GM04503 (cell line): ENCODE results near the gene NACC1.

Source experiments
- DNase-seq: peaks from one replicate; pipeline ENCODE4 v3.0.0-alpha.2; 2012; ENCODE audit warnings: low read depth

NACC1 gene

DNA sequence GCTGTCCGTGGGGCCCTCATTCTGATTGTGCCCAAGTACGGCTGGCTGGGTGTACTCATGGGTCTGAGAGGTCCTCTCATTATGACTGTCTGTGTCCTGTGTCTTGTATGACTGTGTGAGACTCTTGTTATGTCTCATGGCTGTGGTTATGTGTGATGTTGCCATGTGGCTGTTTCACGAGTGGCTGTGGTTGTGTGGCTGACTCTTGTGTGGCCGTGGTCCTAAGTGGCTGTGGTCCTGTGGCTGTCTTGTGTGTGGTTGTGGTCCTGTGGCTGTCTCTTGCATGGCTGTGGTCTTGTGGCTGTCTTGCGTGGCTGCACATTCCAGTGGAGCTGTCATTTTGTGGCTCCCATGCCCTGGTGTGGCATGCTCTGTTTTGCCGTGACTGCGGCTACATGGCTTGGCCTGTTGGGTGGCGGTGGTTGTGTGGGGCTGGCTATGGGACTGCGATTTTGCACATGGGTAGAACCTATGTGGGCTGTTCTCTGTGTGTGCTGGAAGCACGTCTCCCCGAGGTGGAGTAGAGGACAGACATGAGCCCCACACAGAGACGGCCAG is 18.0 kb upstream of the NACC1 start:
- DNase-seq: no peak

DNA sequence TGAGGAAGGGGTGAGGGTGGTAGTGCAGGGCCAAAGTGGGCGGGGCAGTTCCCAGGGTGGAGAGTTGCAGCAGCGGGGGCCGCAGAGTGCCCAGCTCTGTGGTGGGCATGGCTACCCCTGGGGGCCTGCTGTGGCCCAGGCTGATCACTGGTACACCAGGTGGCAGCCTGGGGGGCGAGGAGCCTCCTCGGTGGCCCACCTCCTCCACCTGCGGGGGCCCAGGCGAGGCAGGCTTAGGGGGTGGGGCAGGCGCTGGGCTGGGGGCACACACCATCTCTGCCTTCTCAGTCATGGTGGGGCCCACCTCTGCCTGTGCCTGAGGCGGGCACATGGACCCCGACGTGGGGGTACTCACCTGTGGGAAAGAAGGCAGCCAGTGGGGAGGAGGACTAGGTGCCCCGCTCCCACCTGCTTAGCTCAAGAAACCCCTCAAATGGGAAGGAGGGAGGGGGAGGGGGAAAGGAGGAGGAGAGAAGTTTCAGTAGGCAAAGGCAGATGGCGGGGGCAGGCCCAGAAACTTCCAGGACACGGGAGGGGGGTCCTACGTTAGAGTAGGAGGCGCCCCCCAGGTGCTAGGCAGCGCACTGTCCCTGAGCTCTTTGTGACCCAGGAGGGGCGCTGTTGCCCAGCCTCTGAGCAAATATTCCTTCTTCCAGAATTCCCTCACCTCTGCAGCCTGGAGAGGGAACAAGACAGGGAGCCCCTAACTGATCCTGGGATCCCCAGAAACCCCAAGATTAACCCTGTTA is 17.0 kb upstream of the NACC1 start:
- no peak for DNase-seq

DNA sequence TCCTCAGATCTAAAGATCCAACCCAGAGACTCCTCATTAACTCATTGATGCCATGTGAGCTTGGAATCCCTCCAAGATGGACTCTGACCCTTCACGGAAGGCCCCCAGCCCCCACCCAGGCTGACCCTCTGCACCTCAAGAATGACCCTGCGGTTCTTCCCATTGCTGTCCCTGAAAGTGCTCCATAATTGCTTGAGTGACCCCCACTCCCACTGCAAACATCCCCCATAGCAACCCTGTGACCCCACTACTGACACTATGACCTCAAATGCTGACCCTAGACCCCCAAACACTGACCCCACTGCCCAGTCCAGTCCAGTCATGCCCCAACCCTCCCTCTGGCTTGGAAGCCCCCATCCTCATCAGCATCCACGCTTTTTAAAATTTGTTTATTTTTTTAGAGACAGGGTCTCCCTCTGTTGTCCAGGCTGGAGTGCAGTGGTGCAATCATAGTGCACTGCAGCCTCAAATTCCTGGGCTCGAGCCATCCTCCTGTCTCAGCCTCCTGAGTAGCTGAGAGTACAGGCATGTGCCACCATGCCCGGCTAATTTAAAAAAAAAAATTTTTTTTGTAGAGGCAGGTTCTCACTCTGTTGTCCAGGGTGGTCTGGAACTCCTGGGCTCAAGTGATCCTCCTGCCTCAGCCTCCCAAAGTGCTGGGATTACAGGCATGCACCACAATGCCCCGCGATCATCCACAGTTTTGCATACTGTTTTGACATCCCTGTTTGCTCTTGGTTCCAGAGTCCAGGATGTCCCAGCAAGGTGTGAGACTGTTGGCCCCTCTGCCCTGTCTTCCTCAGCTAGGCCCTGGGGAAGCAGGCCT is 16.3 kb upstream of the NACC1 start:
- DNase-seq: no peak

- no peak for DNase-seq
Measured at GRCh38 chr19:13102416-13102665, 15.7 kb upstream of the NACC1 start.

DNA sequence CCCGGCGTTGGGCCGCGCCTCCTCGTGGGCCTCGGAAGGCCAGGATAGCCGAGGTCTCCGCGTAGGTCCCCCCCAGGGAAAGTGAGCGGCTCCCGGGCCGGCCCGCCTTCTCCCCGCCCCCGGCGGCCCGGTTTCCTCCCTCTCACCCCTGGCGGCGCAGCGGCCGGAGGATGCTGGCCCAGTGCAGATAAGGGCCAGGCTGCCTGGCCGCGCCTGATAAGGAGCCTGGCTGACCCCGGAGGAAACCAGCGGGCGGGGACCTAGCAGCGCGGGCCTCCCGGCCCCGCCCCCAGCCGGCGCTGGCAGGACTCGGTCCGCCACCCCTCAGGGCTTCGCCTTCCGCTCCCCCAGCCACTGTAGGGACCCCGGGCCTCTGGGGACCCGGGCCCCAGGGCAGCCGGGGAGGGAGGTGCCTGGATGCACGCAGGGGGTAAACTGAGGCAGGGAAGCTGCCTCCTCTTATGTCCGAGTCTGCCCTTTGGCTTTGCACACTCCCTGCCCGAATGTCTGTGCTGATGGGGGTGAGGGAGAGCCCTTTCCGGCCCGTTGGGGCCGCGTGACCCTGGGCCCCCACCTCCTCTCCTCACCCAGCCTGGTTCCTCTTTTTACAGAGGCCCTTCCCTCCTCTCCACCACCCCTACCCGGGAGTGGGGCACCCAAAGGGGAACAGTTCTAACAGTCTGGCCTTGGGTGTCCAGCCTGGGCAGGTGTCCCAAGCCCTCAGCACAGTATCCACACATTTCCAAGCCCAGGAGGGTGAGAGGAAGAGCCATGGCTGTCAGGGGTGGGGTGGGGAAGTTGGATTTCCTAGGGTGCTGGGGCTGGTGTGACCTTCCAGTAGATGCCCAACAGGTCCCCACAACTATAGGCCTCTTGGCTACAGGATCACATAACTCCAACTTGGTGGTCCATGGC is 15.1 kb upstream of the NACC1 start, which contains the start of gene LYL1:
LYL1 (minus strand) TSS at position 193 of the 915 bp plus-strand sequence. CDS start 1,687 bp downstream, outside the sequence.
- DNase-seq: no peak

DNA sequence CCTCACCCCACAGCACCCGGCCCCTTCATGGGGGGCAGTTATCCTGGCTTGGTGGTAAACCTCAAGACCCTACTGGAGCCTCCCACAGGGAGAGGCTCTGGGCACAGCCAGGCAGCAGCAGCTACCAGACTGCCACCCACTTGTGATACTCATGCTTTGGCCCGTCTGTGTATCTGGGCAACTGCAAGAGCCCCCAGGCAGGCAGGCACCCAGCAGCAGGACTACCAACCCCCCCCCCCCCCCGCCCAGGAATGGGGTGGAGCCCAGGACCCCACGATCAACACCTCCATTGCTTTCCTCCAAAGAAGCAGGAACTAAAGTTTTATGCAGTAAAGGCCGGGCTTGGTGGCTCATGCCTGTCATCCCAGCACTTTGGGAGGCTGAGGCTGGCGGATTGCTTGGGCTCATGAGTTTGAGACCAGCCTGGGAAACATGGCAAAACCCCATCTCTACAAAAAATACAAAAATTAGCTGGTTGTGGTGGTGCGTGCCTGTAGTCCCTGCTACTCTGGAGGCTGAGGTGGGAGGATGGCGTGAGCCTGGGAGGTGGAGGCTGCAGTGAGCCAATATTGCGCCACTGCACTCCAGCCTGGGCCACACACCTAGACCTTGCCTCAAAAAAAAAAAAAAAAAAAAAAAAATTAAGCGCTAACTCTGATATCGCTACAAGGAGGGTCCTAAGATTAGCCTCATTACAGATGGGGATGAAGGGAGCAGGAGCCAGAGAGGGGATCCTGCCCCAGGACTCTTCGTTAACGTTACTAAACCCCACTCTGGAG is 14.3 kb upstream of the NACC1 start:
- DNase-seq: no peak

DNA sequence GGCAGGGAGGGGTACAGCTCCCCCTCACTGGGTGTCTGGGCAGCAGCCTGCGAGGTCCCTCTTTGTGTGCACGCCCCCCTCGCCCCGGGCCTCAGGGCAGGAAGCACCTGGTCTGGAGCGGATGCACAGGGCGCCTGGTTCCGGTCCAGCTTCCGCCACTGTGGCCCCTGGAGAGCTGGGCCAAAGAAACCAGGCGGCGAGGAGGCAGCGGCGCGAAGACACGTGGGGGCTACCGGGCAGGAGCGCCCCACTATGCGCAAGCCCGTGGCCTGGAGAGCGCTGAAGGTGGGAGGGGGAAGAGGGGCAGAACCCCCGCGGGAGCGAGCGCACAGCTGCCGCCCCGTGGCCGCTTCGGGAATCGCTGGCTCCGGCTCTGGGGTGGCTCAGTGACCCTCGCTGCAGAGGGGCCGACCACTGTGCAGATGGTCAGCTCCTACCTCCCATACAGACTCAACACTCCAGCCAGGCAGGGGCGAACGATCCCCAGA is 13.7 kb upstream of the NACC1 start:
- no peak for DNase-seq

- DNase-seq: no peak
Measured at GRCh38 chr19:13104848-13105711, 13.0 kb upstream of the NACC1 start.

- DNase-seq: no peak
Measured at GRCh38 chr19:13109361-13110098, 8.5 kb upstream of the NACC1 start.

DNA sequence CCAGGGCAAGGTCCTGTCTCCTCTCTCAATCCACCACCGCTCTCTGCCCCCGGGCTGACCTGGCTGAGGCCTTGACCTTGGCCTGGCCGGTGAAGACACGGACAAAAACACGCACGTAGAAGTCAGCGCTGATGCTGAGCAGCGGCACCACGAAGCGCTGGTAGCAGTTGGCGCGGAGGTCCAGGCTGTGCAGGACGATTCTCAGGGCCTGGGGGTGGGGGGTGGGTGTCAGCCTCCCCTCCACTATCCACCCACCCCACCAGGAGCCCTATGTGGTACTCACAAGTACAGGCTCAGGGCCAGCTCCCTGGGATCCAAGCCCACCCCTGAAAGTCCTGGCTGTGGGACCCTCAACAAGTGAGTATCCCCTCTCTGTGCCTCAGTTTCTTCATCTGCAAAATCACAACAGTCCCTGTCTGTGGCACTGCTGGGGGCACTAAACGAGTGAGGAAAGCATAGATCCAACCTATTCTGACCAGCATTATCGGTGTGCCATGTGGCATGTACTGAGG is 7.9 kb upstream of the NACC1 start:
- DNase-seq: no peak

DNA sequence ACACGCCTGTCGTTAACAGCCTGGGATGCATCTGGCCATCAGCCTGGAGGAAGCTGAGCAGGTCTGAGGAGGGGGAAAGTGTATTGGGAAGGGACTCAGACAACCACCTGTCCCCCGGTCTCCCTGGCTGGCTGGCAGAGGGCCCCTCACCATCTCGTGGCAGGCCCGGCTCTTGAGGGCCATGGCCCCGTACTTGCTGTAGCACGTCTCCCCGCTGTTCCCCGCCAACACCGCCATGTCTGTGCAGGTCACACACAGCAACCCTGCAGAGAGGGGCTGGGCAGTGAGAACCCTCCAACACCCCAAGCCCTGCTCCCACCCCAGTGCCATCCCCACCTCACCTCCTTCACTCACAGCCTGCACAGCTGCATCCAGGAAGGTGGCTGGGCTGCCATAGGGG is 5.5 kb upstream of the NACC1 start:
- no peak for DNase-seq

GRCh38 chr19:13115936-13116281 is 2.2 kb upstream of the NACC1 start:
- no peak for DNase-seq

GRCh38 chr19:13116282-13117175 is 1.5 kb upstream of the NACC1 start, which contains the start of gene TRMT1:
Gene TRMT1, minus strand, starts transcription at chr19:13116740. Its CDS starts 341 bp downstream, at chr19:13116399.
- peak; percentile 69 for DNase-seq

GRCh38 chr19:13117176-13117771 is 790 bp upstream of the NACC1 start:
- DNase-seq: no peak

- no peak for DNase-seq
Measured at GRCh38 chr19:13118424-13119193, 545 bp downstream of the NACC1 start.

- no peak for DNase-seq
Measured at GRCh38 chr19:13119627-13120026, 1.6 kb downstream of the NACC1 start.

GRCh38 chr19:13120031-13120430 is 2.0 kb downstream of the NACC1 start:
- DNase-seq: no peak
